Adipocyte (in vitro differentiated cells): Measurements from ENCODE around the gene APMAP.

Experiments used
- DNase-seq: peaks from one replicate; pipeline ENCODE4 v3.0.0-alpha.2; 2015; ENCODE audit warnings: low read depth
- H3K27me3 ChIP-seq: replicated peaks from 2 replicates; pipeline ENCODE4 v1.7.0; 2013; ENCODE audit warnings: mild to moderate bottlenecking, low read length, moderate library complexity; ENCODE audit not compliant: control insufficient read depth, insufficient read depth
- H3K36me3 ChIP-seq: 2 replicates; pipeline ENCODE4 v1.7.0; 2013; ENCODE audit warnings: low read length, mild to moderate bottlenecking, moderate library complexity; ENCODE audit not compliant: control insufficient read depth, insufficient read depth, severe bottlenecking
- H3K4me1 ChIP-seq: 2 replicates; pipeline ENCODE4 v1.7.0; 2013; ENCODE audit warnings: mild to moderate bottlenecking, low read length, moderate library complexity; ENCODE audit not compliant: control insufficient read depth, insufficient read depth
- H3K4me3 ChIP-seq: 2 replicates; pipeline ENCODE4 v1.7.0; 2013; ENCODE audit warnings: mild to moderate bottlenecking, low read length, moderate library complexity
- H3K9ac ChIP-seq: 2 replicates; pipeline ENCODE4 v1.7.0; 2013; ENCODE audit warnings: mild to moderate bottlenecking, low read length, moderate library complexity
- H3K9me3 ChIP-seq: 2 replicates; pipeline ENCODE4 v1.7.0; 2013; ENCODE audit warnings: mild to moderate bottlenecking, low read length, moderate library complexity; ENCODE audit not compliant: control insufficient read depth

The APMAP gene

GRCh38 chr20:24992487-24993205, at the start of gene APMAP:
TSS of gene APMAP (minus strand) at chr20:24992751. CDS start at chr20:24992688, 63 bp downstream.
- DNase-seq = peak; percentile 99
- Histone ChIP-seq H3K4me1 (peaks cover 49% of the 10 kb centered on the region), H3K4me3 (peak within 1 kb of the TSS; percentile 96), H3K27me3 (no peaks in the 10 kb centered on the region), H3K9ac (peak within 1 kb of the TSS; percentile 95), H3K36me3 (no peaks in the 10 kb centered on the region), H3K9me3 (no peaks in the 10 kb centered on the region)

GRCh38 chr20:25041813-25042530, 49.4 kb upstream of the APMAP start:
- H3K4me1 ChIP-seq = peaks cover 44% of the 10 kb centered on the region
- no peaks in the 10 kb centered on the region for H3K9me3 ChIP-seq
- H3K4me3 ChIP-seq = no peak overlapping the region
- no peak overlapping the region for H3K9ac ChIP-seq
- no peaks in the 10 kb centered on the region for H3K27me3 ChIP-seq
- peaks cover 13% of the 10 kb centered on the region for H3K36me3 ChIP-seq
- DNase-seq = no peak

- peak; percentile 38 for DNase-seq
- H3K4me1 ChIP-seq = peaks cover 49% of the 10 kb centered on the region
These were observed 47.9 kb upstream of the APMAP start for GRCh38 chr20:25040438-25040831.

GRCh38 chr20:25039697-25040437, 47.3 kb upstream of the APMAP start:
- DNase-seq = peak; percentile 49
- H3K27me3 ChIP-seq = no peaks in the 10 kb centered on the region
- peak overlapping the region; percentile 59 for H3K9ac ChIP-seq
- no peaks in the 10 kb centered on the region for H3K9me3 ChIP-seq
- peak overlapping the region; percentile 12 for H3K4me3 ChIP-seq
- no peaks in the 10 kb centered on the region for H3K36me3 ChIP-seq
- peaks cover 43% of the 10 kb centered on the region for H3K4me1 ChIP-seq

More at GRCh38 chr20:25040438-25040831, 47.9 kb upstream of the APMAP start:
- H3K36me3 ChIP-seq = peaks cover under 1% of the 10 kb centered on the region
- no peaks in the 10 kb centered on the region for H3K27me3 ChIP-seq
- peak overlapping the region; percentile 12 for H3K4me3 ChIP-seq
- H3K9ac ChIP-seq = peak overlapping the region; percentile 21
- H3K9me3 ChIP-seq = no peaks in the 10 kb centered on the region

- no peaks in the 10 kb centered on the region for H3K9me3 ChIP-seq
- H3K9ac ChIP-seq = no peak overlapping the region
- H3K36me3 ChIP-seq = no peaks in the 10 kb centered on the region
- H3K4me3 ChIP-seq = no peak overlapping the region
- DNase-seq = no peak
- peaks cover 40% of the 10 kb centered on the region for H3K4me1 ChIP-seq
- no peaks in the 10 kb centered on the region for H3K27me3 ChIP-seq
These were observed 46.1 kb upstream of the APMAP start for GRCh38 chr20:25038591-25039015.

- Histone ChIP-seq H3K4me3 (no peak overlapping the region), H3K9ac (no peak overlapping the region), H3K9me3 (no peaks in the 10 kb centered on the region), H3K27me3 (no peaks in the 10 kb centered on the region), H3K36me3 (no peaks in the 10 kb centered on the region), H3K4me1 (peaks cover 43% of the 10 kb centered on the region)
- DNase-seq = no peak
These were observed 45.5 kb upstream of the APMAP start for GRCh38 chr20:25038103-25038410.

GRCh38 chr20:25037288-25038102, 44.9 kb upstream of the APMAP start:
- H3K36me3 ChIP-seq = no peaks in the 10 kb centered on the region
- H3K9ac ChIP-seq = no peak overlapping the region
- no peak for DNase-seq
- no peak overlapping the region for H3K4me3 ChIP-seq
- no peaks in the 10 kb centered on the region for H3K27me3 ChIP-seq
- no peaks in the 10 kb centered on the region for H3K9me3 ChIP-seq
- H3K4me1 ChIP-seq = peaks cover 49% of the 10 kb centered on the region

GRCh38 chr20:25036331-25036936, 43.9 kb upstream of the APMAP start:
- no peak for DNase-seq
- no peaks in the 10 kb centered on the region for H3K9me3 ChIP-seq
- H3K4me3 ChIP-seq = no peak overlapping the region
- no peaks in the 10 kb centered on the region for H3K27me3 ChIP-seq
- H3K4me1 ChIP-seq = peaks cover 57% of the 10 kb centered on the region
- no peak overlapping the region for H3K9ac ChIP-seq
- H3K36me3 ChIP-seq = no peaks in the 10 kb centered on the region

GRCh38 chr20:25035921-25036320, 43.4 kb upstream of the APMAP start:
- no peak overlapping the region for H3K4me3 ChIP-seq
- peaks cover 57% of the 10 kb centered on the region for H3K4me1 ChIP-seq
- no peak for DNase-seq
- H3K27me3 ChIP-seq = no peaks in the 10 kb centered on the region
- no peaks in the 10 kb centered on the region for H3K36me3 ChIP-seq
- H3K9me3 ChIP-seq = no peaks in the 10 kb centered on the region
- no peak overlapping the region for H3K9ac ChIP-seq

- DNase-seq = no peak
- Histone ChIP-seq H3K9me3 (no peaks in the 10 kb centered on the region), H3K36me3 (no peaks in the 10 kb centered on the region), H3K4me3 (no peak overlapping the region), H3K27me3 (no peaks in the 10 kb centered on the region), H3K4me1 (peaks cover 38% of the 10 kb centered on the region), H3K9ac (no peak overlapping the region)
These were observed 41.4 kb upstream of the APMAP start for GRCh38 chr20:25033924-25034300.
